A549 (cell line): ENCODE data around the gene BCL6B. TPM values are rescaled to one million over a fixed set of nuclear protein-coding genes. Genes with fewer than 3 reads are reported as not detected.

ENCODE experiments used
- ATAC-seq, 2 experiments: fragments of 200-7000 bp in 1 of 2; fragments of >200 bp in 1 of 2; cut with Nextera tagmentation in 1 of 2; cut with Tn5 transposase in 1 of 2; 3 replicates each; pipeline versions ENCODE4 v1.8.0 to v1.9.1; 2018 to 2020; ENCODE audit warnings: mild to moderate bottlenecking in 1 of 2, moderate library complexity in 1 of 2
- CTCF ChIA-PET: fragments of 300-600 bp; sonication (Branson Sonifier 250); formaldehyde crosslinking; extraction: SDS; loops from one replicate; lab custom pipeline; 2021; ENCODE audit warnings: antibody characterized with exemption, inconsistent platforms; lab: Yijun Ruan, JAX
- POLR2A ChIA-PET: fragments of 350-600 bp; formaldehyde crosslinking; extraction: SDS; loops from one replicate; lab custom pipeline; 2021; ENCODE audit warnings: antibody characterized with exemption, inconsistent platforms; lab: Yijun Ruan, JAX
- DNase-seq, 2 experiments: peaks; one replicate each; pipeline versions ENCODE4 v3.0.0 to v3.0.0-alpha.2; 2011 to 2016; ENCODE audit warnings: low read depth in 1 of 2, low spot score in 1 of 2
- FAIRE-seq: peaks from 2 replicates; lab custom pipeline; 2011; peaks lifted over from hg19 to GRCh38; lab: Jason Lieb, UNC
- H3K27ac ChIP-seq, 2 experiments: fragments of >200 bp; sonication (Bioruptor Twin); formaldehyde crosslinking; 3 replicates each; pipeline ENCODE4 v1.5.1; 2016 to 2017
- H3K4me1 ChIP-seq: fragments of >200 bp; sonication (Bioruptor Twin); formaldehyde crosslinking; 3 replicates; pipeline ENCODE4 v1.6.1; 2016
- H3K4me2 ChIP-seq: fragments of >200 bp; sonication (Bioruptor Twin); formaldehyde crosslinking; 3 replicates; pipeline ENCODE4 v1.6.1; 2016
- H3K4me3 ChIP-seq: fragments of >200 bp; sonication (Bioruptor Twin); formaldehyde crosslinking; 3 replicates; pipeline ENCODE4 v1.5.1; 2016
- H3K9me3 ChIP-seq: fragments of >200 bp; sonication (Bioruptor Twin); formaldehyde crosslinking; 3 replicates; pipeline ENCODE4 v1.6.1; 2016
- BHLHE40 ChIP-seq: IDR thresholded peaks from 2 replicates; pipeline ENCODE4 v1.6.1; 2012; ENCODE audit warnings: low read depth, low read length, inconsistent platforms
- CHD2 ChIP-seq: fragments of 150-350 bp; IDR thresholded peaks from 2 replicates; pipeline ENCODE4 v1.6.1; 2014; ENCODE audit warnings: low read length; ENCODE audit not compliant: partially characterized antibody
- CHD4 ChIP-seq: fragments of 200-600 bp; sonication (generic); IDR thresholded peaks from 2 replicates; pipeline ENCODE4 v1.6.1; 2016; ENCODE audit warnings: antibody characterized with exemption, mild to moderate bottlenecking, borderline replicate concordance
- EHMT2 ChIP-seq: fragments of 200-600 bp; sonication (generic); IDR thresholded peaks from 2 replicates; pipeline ENCODE4 v1.6.1; 2016; ENCODE audit warnings: antibody characterized with exemption, low read depth, mild to moderate bottlenecking, moderate library complexity
- EP300 ChIP-seq, 2 experiments: fragments of >200 bp; sonication (Bioruptor Twin); formaldehyde crosslinking; IDR thresholded peaks; 2 replicates in 1 of 2; 3 replicates in 1 of 2; pipeline ENCODE4 v1.6.1; 2016 to 2017
- FOSB ChIP-seq: fragments of 250-450 bp; sonication (Bioruptor Pico); IDR thresholded peaks from 2 replicates; pipeline ENCODE4 v1.5.0; 2020; ENCODE audit warnings: mild to moderate bottlenecking, moderate library complexity
- FOXS1 ChIP-seq: fragments of 250-450 bp; sonication (Bioruptor Pico); IDR thresholded peaks from 2 replicates; pipeline ENCODE4 v1.5.0; 2020; ENCODE audit warnings: mild to moderate bottlenecking, moderate library complexity
- HDAC2 ChIP-seq: fragments of 200-600 bp; sonication (generic); IDR thresholded peaks from 2 replicates; pipeline ENCODE4 v1.6.1; 2016
- HEYL ChIP-seq: fragments of 250-450 bp; sonication (Bioruptor Pico); IDR thresholded peaks from 2 replicates; pipeline ENCODE4 v1.8.0; 2021; ENCODE audit warnings: mild to moderate bottlenecking, moderate library complexity
- HOXB13 ChIP-seq: fragments of 250-450 bp; sonication (Bioruptor Pico); IDR thresholded peaks from 2 replicates; pipeline ENCODE4 v1.5.0; 2020; ENCODE audit warnings: low read depth, mild to moderate bottlenecking, moderate library complexity
- JUNB ChIP-seq: fragments of >200 bp; sonication (Bioruptor Twin); formaldehyde crosslinking; IDR thresholded peaks from 2 replicates; pipeline ENCODE4 v1.6.1; 2016
- NFE2L2 ChIP-seq: fragments of 150-350 bp; conservative IDR thresholded peaks from 2 replicates; pipeline ENCODE4 v1.6.1; 2014; ENCODE audit warnings: low read length
- NPAS2 ChIP-seq: fragments of 250-450 bp; sonication (Bioruptor Pico); IDR thresholded peaks from 2 replicates; pipeline ENCODE4 v1.8.0; 2022; ENCODE audit warnings: mild to moderate bottlenecking, moderate library complexity, borderline replicate concordance
- PBX3 ChIP-seq: IDR thresholded peaks from 2 replicates; pipeline ENCODE4 v1.6.1; 2012
- POLR2AphosphoS2 ChIP-seq: conservative IDR thresholded peaks from 2 replicates; pipeline ENCODE4 v1.6.1; 2012; ENCODE audit warnings: low read length, improper control_type of control experiment, inconsistent platforms
- RAD21 ChIP-seq, 2 experiments: fragments of >200 bp in 1 of 2; sonication (Bioruptor Twin) in 1 of 2; formaldehyde crosslinking in 1 of 2; IDR thresholded peaks in 1 of 2; conservative IDR thresholded peaks in 1 of 2; 2 replicates in 1 of 2; 3 replicates in 1 of 2; pipeline ENCODE4 v1.6.1; 2012 to 2018; ENCODE audit warnings: inconsistent platforms in 1 of 2
- RARB ChIP-seq: fragments of 250-450 bp; sonication (Bioruptor Pico); IDR thresholded peaks from 2 replicates; pipeline ENCODE4 v1.8.0; 2021; ENCODE audit warnings: mild to moderate bottlenecking, moderate library complexity
- RCOR1 ChIP-seq: fragments of 150-350 bp; IDR thresholded peaks from 2 replicates; pipeline ENCODE4 v1.6.1; 2014; ENCODE audit warnings: antibody characterized with exemption, low read length, low read depth
- REST ChIP-seq: fragments of 200-600 bp; sonication (generic); IDR thresholded peaks from 2 replicates; pipeline ENCODE4 v1.6.1; 2016; ENCODE audit warnings: antibody characterized with exemption, mild to moderate bottlenecking, moderate library complexity
- RNF2 ChIP-seq: fragments of 200-600 bp; sonication (generic); IDR thresholded peaks from 2 replicates; pipeline ENCODE4 v1.6.1; 2016; ENCODE audit warnings: low read depth, mild to moderate bottlenecking, antibody characterized with exemption, moderate library complexity, borderline replicate concordance
- SMC3 ChIP-seq: fragments of >200 bp; sonication (Bioruptor Twin); formaldehyde crosslinking; IDR thresholded peaks from 3 replicates; pipeline ENCODE4 v1.6.1; 2018; ENCODE audit warnings: inconsistent platforms
- TFCP2L1 ChIP-seq: fragments of 250-450 bp; sonication (Bioruptor Pico); IDR thresholded peaks from 2 replicates; pipeline ENCODE4 v1.5.0; 2021; ENCODE audit warnings: mild to moderate bottlenecking
- TP53 ChIP-seq: fragments of 250-450 bp; sonication (Bioruptor Pico); IDR thresholded peaks from 2 replicates; pipeline ENCODE4 v1.5.0; 2021; ENCODE audit warnings: mild to moderate bottlenecking, moderate library complexity
- ZC3H11A ChIP-seq: fragments of 450-650 bp; IDR thresholded peaks from 2 replicates; pipeline ENCODE4 v1.6.1; 2014; ENCODE audit warnings: antibody characterized with exemption, mild to moderate bottlenecking
- ZFP36 ChIP-seq: fragments of 450-650 bp; IDR thresholded peaks from 2 replicates; pipeline ENCODE4 v1.6.1; 2014; ENCODE audit warnings: borderline replicate concordance; ENCODE audit not compliant: partially characterized antibody
- ZNF302 ChIP-seq: fragments of 250-450 bp; sonication (Bioruptor Pico); IDR thresholded peaks from 2 replicates; pipeline ENCODE4 v1.9.0; 2021; ENCODE audit warnings: inconsistent platforms, mild to moderate bottlenecking, moderate library complexity
- WGBS: methylation state at CpG from one replicate; pipeline ENCODE4 v1.1.6; 2017; ENCODE audit errors: missing lambda C conversion rate; 5-methylcytosine and 5-hydroxymethylcytosine counted together
- polyA plus RNA-seq, 4 experiments: library from polyadenylated mRNA; depleted of rRNA in 3 of 4; stranded (reverse); fragments of >200 nt; fragmentation: RNase III in 1 of 4; extraction: RNeasy Plus Mini Kit Qiagen cat#74134 plus additional on column Dnase treatment in 1 of 4; gene quantifications; 2 replicates in 3 of 4; 3 replicates in 1 of 4; pipeline ENCODE4 v1.2.3, GENCODE V29; 2011 to 2017
- TF ChIP-seq, protein P1 (sequence below): fragments of >200 bp; sonication (Bioruptor Twin); formaldehyde crosslinking; IDR thresholded peaks from 3 replicates; pipeline ENCODE4 v1.5.1; 2016
- TF ChIP-seq, protein P2 (sequence below): IDR thresholded peaks from 2 replicates; pipeline ENCODE4 v1.6.1; 2012; ENCODE audit warnings: low read depth, borderline replicate concordance

Gene BCL6B
- polyA plus RNA-seq, 2 of the 4 experiments (the other 2 are of a cell fraction) = 0.04 TPM; not detected in 1

DNA sequence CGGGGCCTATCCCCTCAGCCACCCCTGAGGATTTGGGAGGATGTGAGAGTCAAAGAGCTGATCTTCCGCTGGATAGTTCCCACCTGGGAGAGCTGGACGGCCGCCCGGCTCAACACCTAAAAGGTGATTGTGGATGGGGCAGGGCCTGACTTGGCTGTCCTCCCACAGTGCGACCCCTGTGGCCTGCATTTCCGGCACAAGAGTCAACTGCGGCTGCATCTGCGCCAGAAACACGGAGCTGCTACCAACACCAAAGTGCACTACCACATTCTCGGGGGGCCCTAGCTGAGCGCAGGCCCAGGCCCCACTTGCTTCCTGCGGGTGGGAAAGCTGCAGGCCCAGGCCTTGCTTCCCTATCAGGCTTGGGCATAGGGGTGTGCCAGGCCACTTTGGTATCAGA, 4.5 kb downstream of the BCL6B start:
- POLR2A ChIA-PET = no interaction called here
- no peaks in the 10 kb centered on the region for H3K4me1 ChIP-seq
- WGBS = 81% methylated on average over 11 of the region's 13 CpGs
- no peak for ATAC-seq
- H3K4me2 ChIP-seq = no peak overlapping the region
- no peak overlapping the region for H3K4me3 ChIP-seq
- H3K9me3 ChIP-seq = no peaks in the 10 kb centered on the region
- DNase-seq = no peak
- no peak overlapping the region for H3K27ac ChIP-seq
- no peak for FAIRE-seq
- TF ChIP-seq NPAS2 (CRISPR knock-in tag) (no peak), RNF2 (no peak), SMC3 (no peak), JUNB (no peak), PBX3 (no peak), CHD2 (no peak), HDAC2 (no peak), HOXB13 (CRISPR knock-in tag) (no peak), RARB (CRISPR knock-in tag) (no peak), ZC3H11A (no peak), ZFP36 (no peak), TP53 (no peak), CHD4 (no peak), RCOR1 (no peak), ZNF302 (CRISPR knock-in tag) (no peak), REST (no peak), FOXS1 (CRISPR knock-in tag) (no peak), EHMT2 (no peak), RAD21 (conservative IDR thresholded peaks at IDR 0.05 in 1 of 2, IDR thresholded peaks at IDR 0.05 in 1 of 2) (no peak)
- TF ChIP-seq, all 56 proteins: peak for 0
- CTCF ChIA-PET = interaction anchor here (0.7 to 3.1 kb wide), 5 partner anchors 11 to 113 kb away, joined by 3 to 20 read pairs (median 4); no protein-coding TSS in a partner anchor

DNA sequence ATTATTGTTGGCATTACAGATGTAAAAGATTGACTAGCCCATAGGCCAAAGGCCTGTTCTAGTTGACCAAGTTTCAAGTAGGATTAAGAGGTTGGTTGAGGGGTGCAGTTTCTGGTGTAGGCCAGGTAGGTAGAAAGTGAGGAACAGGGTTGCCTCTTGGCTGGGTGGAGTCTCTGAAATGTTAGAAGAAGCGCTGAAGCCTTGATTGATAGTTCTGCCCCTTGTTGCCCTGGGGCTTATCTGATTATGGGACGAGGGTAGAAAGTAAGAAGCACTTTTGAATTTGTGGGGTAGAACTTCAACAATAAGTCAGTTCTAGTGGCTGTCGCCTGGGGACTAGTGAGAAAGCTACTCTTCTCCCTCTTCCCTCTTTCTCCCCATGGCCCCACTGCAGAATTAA, 6.2 kb downstream of the BCL6B start:
- Histone ChIP-seq H3K4me2 (no peak overlapping the region), H3K27ac (no peak overlapping the region), H3K4me1 (no peaks in the 10 kb centered on the region), H3K4me3 (no peak overlapping the region), H3K9me3 (no peaks in the 10 kb centered on the region)
- FAIRE-seq (no peak), ATAC-seq (no peak), DNase-seq (no peak)
- WGBS = 63% methylated on average over 3 of the region's 3 CpGs
- TF ChIP-seq NPAS2 (CRISPR knock-in tag) = no peak
- TF ChIP-seq TFCP2L1 (CRISPR knock-in tag) = no peak
- no peak for TF ChIP-seq EHMT2
- no peak for TF ChIP-seq NFE2L2
- TF ChIP-seq, protein P1, sequence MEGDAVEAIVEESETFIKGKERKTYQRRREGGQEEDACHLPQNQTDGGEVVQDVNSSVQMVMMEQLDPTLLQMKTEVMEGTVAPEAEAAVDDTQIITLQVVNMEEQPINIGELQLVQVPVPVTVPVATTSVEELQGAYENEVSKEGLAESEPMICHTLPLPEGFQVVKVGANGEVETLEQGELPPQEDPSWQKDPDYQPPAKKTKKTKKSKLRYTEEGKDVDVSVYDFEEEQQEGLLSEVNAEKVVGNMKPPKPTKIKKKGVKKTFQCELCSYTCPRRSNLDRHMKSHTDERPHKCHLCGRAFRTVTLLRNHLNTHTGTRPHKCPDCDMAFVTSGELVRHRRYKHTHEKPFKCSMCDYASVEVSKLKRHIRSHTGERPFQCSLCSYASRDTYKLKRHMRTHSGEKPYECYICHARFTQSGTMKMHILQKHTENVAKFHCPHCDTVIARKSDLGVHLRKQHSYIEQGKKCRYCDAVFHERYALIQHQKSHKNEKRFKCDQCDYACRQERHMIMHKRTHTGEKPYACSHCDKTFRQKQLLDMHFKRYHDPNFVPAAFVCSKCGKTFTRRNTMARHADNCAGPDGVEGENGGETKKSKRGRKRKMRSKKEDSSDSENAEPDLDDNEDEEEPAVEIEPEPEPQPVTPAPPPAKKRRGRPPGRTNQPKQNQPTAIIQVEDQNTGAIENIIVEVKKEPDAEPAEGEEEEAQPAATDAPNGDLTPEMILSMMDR = no peak
- no peak for TF ChIP-seq FOXS1 (CRISPR knock-in tag)
- no peak for TF ChIP-seq EP300 (IDR thresholded peaks at IDR 0.05)
- TF ChIP-seq JUNB = no peak
- no peak for TF ChIP-seq BHLHE40
- TF ChIP-seq, protein P2, sequence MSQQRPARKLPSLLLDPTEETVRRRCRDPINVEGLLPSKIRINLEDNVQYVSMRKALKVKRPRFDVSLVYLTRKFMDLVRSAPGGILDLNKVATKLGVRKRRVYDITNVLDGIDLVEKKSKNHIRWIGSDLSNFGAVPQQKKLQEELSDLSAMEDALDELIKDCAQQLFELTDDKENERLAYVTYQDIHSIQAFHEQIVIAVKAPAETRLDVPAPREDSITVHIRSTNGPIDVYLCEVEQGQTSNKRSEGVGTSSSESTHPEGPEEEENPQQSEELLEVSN = no peak
- no peak for TF ChIP-seq FOSB
- no peak for TF ChIP-seq HEYL (CRISPR knock-in tag)
- TF ChIP-seq POLR2AphosphoS2 = no peak
- no peak for TF ChIP-seq ZC3H11A
- ChIA-PET CTCF (interaction anchor here (3.1 kb wide), 1 partner anchor 17 kb away, joined by 20 read pairs; no protein-coding TSS in a partner anchor), POLR2A (no interaction called here)
